Measurements from ENCODE around the gene EPSTI1. TPM values are rescaled to one million over a fixed set of nuclear protein-coding genes. Genes with fewer than 3 reads are reported as not detected.

EPSTI1 gene
- polyA plus RNA-seq, 1 of the 3 experiments (the other 2 are of a cell fraction), result 0.02 TPM

DNA sequence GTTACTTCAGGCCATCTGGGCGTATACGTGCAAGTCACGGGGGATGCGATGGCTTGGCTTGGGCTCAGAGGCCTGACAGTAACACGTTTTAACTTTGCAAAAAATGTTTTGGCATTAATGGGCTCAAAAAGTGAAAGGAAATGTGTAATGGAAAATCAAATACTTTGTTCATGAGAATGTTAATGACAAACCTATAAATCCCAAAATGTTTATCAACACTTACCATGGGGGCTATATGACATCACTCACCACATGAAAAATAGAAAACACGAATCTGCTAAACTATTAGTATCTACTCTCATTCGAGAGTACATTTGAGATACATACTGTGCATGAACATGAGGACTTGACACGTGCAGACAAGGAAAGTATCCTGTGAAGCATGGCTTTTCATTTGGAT lies 119.0 kb downstream of the EPSTI1 start:
- CTCF ChIA-PET, result no interaction called here
- no peaks in the 10 kb centered on the region; a peak in 1 of 4 replicates for H3K4me1 ChIP-seq (ENCODE audit: control insufficient read depth in 1 of 2, insufficient read depth in 2 of 2, low read depth in 1 of 2, low read length in 1 of 2)
- no peak overlapping the region for H3K4me3 ChIP-seq (ENCODE audit: low read depth in 2 of 2, low read length in 1 of 2)
- no peaks in the 10 kb centered on the region for H3K36me3 ChIP-seq (replicated peaks in 1 of 2; ENCODE audit: control insufficient read depth in 1 of 2, insufficient read depth in 2 of 2, low read length in 1 of 2)
- POLR2A ChIA-PET, result no interaction called here
- H2AFZ ChIP-seq (ENCODE audit: low read depth), result no peak overlapping the region
- H3K9me2 ChIP-seq, result no peaks in the 10 kb centered on the region
- H3F3A ChIP-seq (replicated peaks; ENCODE audit: insufficient read depth), result no peaks in the 10 kb centered on the region
- H3K9me3 ChIP-seq, result no peaks in the 10 kb centered on the region
- H3K4me2 ChIP-seq, result no peak overlapping the region
- no peaks in the 10 kb centered on the region for H4K20me1 ChIP-seq (ENCODE audit: insufficient read depth)
- H3K27ac ChIP-seq (ENCODE audit: low read depth in 2 of 2, low read length in 1 of 2), result no peak overlapping the region
- 84% methylated on average over 8 of the region's 8 CpGs for WGBS (ENCODE audit: low lambda C conversion rate)
- no peaks in the 10 kb centered on the region for H3K27me3 ChIP-seq (ENCODE audit: insufficient read depth)
- DNase-seq, result no peak
- no peak overlapping the region for H3K9ac ChIP-seq
- TF ChIP-seq FOXJ3 (CRISPR knock-in tag; IDR thresholded peaks at IDR 0.05) (no peak), ELF1 (IDR thresholded peaks at IDR 0.05) (no peak), CHD2 (IDR thresholded peaks at IDR 0.05; ENCODE audit: low read length, partially characterized antibody) (no peak)
- TF ChIP-seq, protein P1, sequence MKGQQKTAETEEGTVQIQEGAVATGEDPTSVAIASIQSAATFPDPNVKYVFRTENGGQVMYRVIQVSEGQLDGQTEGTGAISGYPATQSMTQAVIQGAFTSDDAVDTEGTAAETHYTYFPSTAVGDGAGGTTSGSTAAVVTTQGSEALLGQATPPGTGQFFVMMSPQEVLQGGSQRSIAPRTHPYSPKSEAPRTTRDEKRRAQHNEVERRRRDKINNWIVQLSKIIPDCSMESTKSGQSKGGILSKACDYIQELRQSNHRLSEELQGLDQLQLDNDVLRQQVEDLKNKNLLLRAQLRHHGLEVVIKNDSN (IDR thresholded peaks at IDR 0.05; ENCODE audit: borderline replicate concordance, low read depth), result no peak
- TF ChIP-seq, protein P2, sequence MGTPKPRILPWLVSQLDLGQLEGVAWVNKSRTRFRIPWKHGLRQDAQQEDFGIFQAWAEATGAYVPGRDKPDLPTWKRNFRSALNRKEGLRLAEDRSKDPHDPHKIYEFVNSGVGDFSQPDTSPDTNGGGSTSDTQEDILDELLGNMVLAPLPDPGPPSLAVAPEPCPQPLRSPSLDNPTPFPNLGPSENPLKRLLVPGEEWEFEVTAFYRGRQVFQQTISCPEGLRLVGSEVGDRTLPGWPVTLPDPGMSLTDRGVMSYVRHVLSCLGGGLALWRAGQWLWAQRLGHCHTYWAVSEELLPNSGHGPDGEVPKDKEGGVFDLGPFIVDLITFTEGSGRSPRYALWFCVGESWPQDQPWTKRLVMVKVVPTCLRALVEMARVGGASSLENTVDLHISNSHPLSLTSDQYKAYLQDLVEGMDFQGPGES (IDR thresholded peaks at IDR 0.05; ENCODE audit: low read depth, low read length), result no peak
- no peaks in the 10 kb centered on the region for H3K79me2 ChIP-seq (ENCODE audit: insufficient read depth)

DNA sequence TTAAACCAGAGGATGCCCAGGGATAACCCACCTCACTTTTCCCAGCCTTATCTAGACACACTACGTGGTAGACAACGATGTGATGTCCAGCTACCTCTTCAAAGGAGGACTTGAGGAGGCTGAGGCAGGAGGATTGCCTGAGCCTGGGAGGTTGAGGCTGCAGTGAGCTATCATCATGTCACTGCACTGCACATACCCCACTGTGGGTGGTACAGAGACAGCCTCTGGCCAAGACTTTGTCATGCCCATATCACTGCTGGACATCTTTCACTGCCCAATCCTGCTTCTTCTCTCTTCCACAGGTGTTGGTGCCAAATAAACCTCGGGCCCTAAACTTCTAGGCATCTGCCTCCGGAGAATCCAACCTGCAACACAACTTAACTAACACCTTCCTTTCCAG lies 124.8 kb downstream of the EPSTI1 start:
- no peaks in the 10 kb centered on the region for H3K9me2 ChIP-seq
- H3K36me3 ChIP-seq (replicated peaks in 1 of 2; ENCODE audit: control insufficient read depth in 1 of 2, insufficient read depth in 2 of 2, low read length in 1 of 2), result no peaks in the 10 kb centered on the region
- no peak overlapping the region for H3K9ac ChIP-seq
- no peak overlapping the region for H3K4me2 ChIP-seq
- H3K79me2 ChIP-seq (ENCODE audit: insufficient read depth), result no peaks in the 10 kb centered on the region
- POLR2A ChIA-PET, result no interaction called here
- no peaks in the 10 kb centered on the region for H3F3A ChIP-seq (replicated peaks; ENCODE audit: insufficient read depth)
- no peaks in the 10 kb centered on the region for H3K9me3 ChIP-seq
- no peak overlapping the region for H3K27ac ChIP-seq (ENCODE audit: low read depth in 2 of 2, low read length in 1 of 2)
- H3K27me3 ChIP-seq (ENCODE audit: insufficient read depth), result no peaks in the 10 kb centered on the region
- no peak overlapping the region for H3K4me3 ChIP-seq (ENCODE audit: low read depth in 2 of 2, low read length in 1 of 2)
- WGBS (ENCODE audit: low lambda C conversion rate), result 74% methylated on average over 4 of the region's 4 CpGs
- peaks cover 0 to 15% of the 10 kb centered on the region in 2 experiments; a peak in 2 of 4 replicates for H3K4me1 ChIP-seq (ENCODE audit: control insufficient read depth in 1 of 2, insufficient read depth in 2 of 2, low read depth in 1 of 2, low read length in 1 of 2)
- no peak for DNase-seq
- no peaks in the 10 kb centered on the region for H4K20me1 ChIP-seq (ENCODE audit: insufficient read depth)
- CTCF ChIA-PET, result no interaction called here
- H2AFZ ChIP-seq (ENCODE audit: low read depth), result no peak overlapping the region
- TF ChIP-seq GATA2 (CRISPR knock-in tag; IDR thresholded peaks at IDR 0.05) (no peak), EZH2phosphoT487 (IDR thresholded peaks at IDR 0.05; ENCODE audit: borderline replicate concordance, low read depth) (no peak), TCF12 (IDR thresholded peaks at IDR 0.05) (no peak), SIN3A (IDR thresholded peaks at IDR 0.05; ENCODE audit: borderline replicate concordance, low read depth, low read length) (no peak), FOXM1 (IDR thresholded peaks at IDR 0.05; ENCODE audit: low read depth) (no peak), RCOR1 (IDR thresholded peaks at IDR 0.05; ENCODE audit: low read length) (no peak), EP300 (IDR thresholded peaks at IDR 0.05; ENCODE audit: borderline replicate concordance in 1 of 2, low read depth in 1 of 2, low read length in 1 of 2) (no peak), POLR2AphosphoS5 (IDR thresholded peaks at IDR 0.05; ENCODE audit: low read depth, low read length) (no peak), GABPA (IDR thresholded peaks at IDR 0.05; ENCODE audit: low read depth) (no peak), FOSL2 (IDR thresholded peaks at IDR 0.05; ENCODE audit: borderline replicate concordance, low read depth) (no peak), MEF2A (IDR thresholded peaks at IDR 0.05; ENCODE audit: borderline replicate concordance, low read depth) (no peak)
- TF ChIP-seq, protein P3, sequence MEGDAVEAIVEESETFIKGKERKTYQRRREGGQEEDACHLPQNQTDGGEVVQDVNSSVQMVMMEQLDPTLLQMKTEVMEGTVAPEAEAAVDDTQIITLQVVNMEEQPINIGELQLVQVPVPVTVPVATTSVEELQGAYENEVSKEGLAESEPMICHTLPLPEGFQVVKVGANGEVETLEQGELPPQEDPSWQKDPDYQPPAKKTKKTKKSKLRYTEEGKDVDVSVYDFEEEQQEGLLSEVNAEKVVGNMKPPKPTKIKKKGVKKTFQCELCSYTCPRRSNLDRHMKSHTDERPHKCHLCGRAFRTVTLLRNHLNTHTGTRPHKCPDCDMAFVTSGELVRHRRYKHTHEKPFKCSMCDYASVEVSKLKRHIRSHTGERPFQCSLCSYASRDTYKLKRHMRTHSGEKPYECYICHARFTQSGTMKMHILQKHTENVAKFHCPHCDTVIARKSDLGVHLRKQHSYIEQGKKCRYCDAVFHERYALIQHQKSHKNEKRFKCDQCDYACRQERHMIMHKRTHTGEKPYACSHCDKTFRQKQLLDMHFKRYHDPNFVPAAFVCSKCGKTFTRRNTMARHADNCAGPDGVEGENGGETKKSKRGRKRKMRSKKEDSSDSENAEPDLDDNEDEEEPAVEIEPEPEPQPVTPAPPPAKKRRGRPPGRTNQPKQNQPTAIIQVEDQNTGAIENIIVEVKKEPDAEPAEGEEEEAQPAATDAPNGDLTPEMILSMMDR (IDR thresholded peaks at IDR 0.05), result no peak
- TF ChIP-seq, protein P4, sequence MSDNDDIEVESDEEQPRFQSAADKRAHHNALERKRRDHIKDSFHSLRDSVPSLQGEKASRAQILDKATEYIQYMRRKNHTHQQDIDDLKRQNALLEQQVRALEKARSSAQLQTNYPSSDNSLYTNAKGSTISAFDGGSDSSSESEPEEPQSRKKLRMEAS (IDR thresholded peaks at IDR 0.05; ENCODE audit: low read depth), result no peak
- TF ChIP-seq, protein P2 (IDR thresholded peaks at IDR 0.05; ENCODE audit: low read depth, low read length), result no peak
- TF ChIP-seq, protein P1 (IDR thresholded peaks at IDR 0.05; ENCODE audit: borderline replicate concordance, low read depth), result no peak
